Natural killer cell treated with Interleukin-12 subunit alpha and Interleukin-12 subunit beta and Interleukin-15 and Interleukin-18, amount 100 ng/mL, for 72 hours (primary cell): ENCODE data around the gene BSPRY. TPM values are rescaled to one million over a fixed set of nuclear protein-coding genes. Genes with fewer than 3 reads are reported as not detected.
"Not testable (repeated sequence)": the region's sequence is repeated elsewhere in the genome, so short reads cannot be mapped to it uniquely, and the experiment has no call there.

Experiments used
- ATAC-seq, 2 donors: fragments of 150-1000 bp; cut with Tn5 transposase in 1 of 2; sonication (Bioruptor Pico), chemical (Tn5 transposase) in 1 of 2; 2 replicates each; pipeline ENCODE4 v1.10.0; 2021
- DNase-seq: peaks from one replicate; pipeline ENCODE4 v3.0.0; 2022; ENCODE audit warnings: low spot score
- H3K27ac Mint-ChIP-seq, 2 donors: 1 replicate in 1 of 2; 2 replicates in 1 of 2; pipeline ENCODE4 v1.8.0; 2022; ENCODE audit warnings: mixed read lengths in 2 of 2, mild to moderate bottlenecking in 1 of 2, moderate library complexity in 1 of 2
- H3K27me3 Mint-ChIP-seq, 2 donors: 1 replicate in 1 of 2; 2 replicates in 1 of 2; pipeline ENCODE4 v1.8.0; 2022; ENCODE audit warnings: mixed read lengths in 2 of 2
- H3K36me3 Mint-ChIP-seq: one replicate; pipeline ENCODE4 v1.8.0; 2022; ENCODE audit warnings: mixed read lengths
- H3K4me1 Mint-ChIP-seq, 2 donors: 1 replicate in 1 of 2; 2 replicates in 1 of 2; pipeline ENCODE4 v1.8.0; 2022; ENCODE audit warnings: low read depth in 2 of 2, mixed read lengths in 2 of 2, mild to moderate bottlenecking in 1 of 2
- H3K4me3 Mint-ChIP-seq: one replicate; pipeline ENCODE4 v1.8.0; 2022; ENCODE audit warnings: mixed read lengths
- H3K9me3 Mint-ChIP-seq: 2 replicates; pipeline ENCODE4 v1.8.0; 2022; ENCODE audit warnings: mixed read lengths
- total RNA-seq, 2 donors: library from RNA; stranded (reverse); gene quantifications; one replicate each; pipeline ENCODE4 v1.2.3, GENCODE V29; 2022

BSPRY gene
- total RNA-seq, 2 donors from 2014 or later, result 2.5 to 5.0 TPM

GRCh38 chr9:113350107-113350661 lies 843 bp downstream of the BSPRY start:
- peak in 1 of 2 donors; percentile 8 for ATAC-seq
- no peaks in the 10 kb centered on the region for H3K27me3 Mint-ChIP-seq
- H3K27ac Mint-ChIP-seq, result peak overlapping the region; percentile 46 to 89
- peak overlapping the region; percentile 89 for H3K4me3 Mint-ChIP-seq
- H3K36me3 Mint-ChIP-seq, result no peaks in the 10 kb centered on the region
- DNase-seq, result no peak
- H3K9me3 Mint-ChIP-seq, result no peaks in the 10 kb centered on the region
- H3K4me1 Mint-ChIP-seq, result peaks cover 27 to 30% of the 10 kb centered on the region in 2 donors

- no peak for DNase-seq
- peak; percentile 34 to 60 for ATAC-seq
- H3K4me1 Mint-ChIP-seq, result peaks cover 27 to 29% of the 10 kb centered on the region in 2 donors
These were observed 1.6 kb downstream of the BSPRY start for GRCh38 chr9:113350937-113351336.

GRCh38 chr9:113352006-113352405 lies 2.7 kb downstream of the BSPRY start:
- no peaks in the 10 kb centered on the region for H3K36me3 Mint-ChIP-seq

More at GRCh38 chr9:113350937-113351336, 1.6 kb downstream of the BSPRY start:
- Mint-ChIP-seq H3K27me3 (no peaks in the 10 kb centered on the region), H3K9me3 (no peaks in the 10 kb centered on the region), H3K36me3 (no peaks in the 10 kb centered on the region), H3K27ac (peak overlapping the region; percentile 46 to 89), H3K4me3 (peak overlapping the region; percentile 89)

GRCh38 chr9:113352411-113352810 lies 3.1 kb downstream of the BSPRY start:
- H3K27me3 Mint-ChIP-seq, result no peaks in the 10 kb centered on the region
- no peak for DNase-seq
- H3K4me3 Mint-ChIP-seq, result no peak overlapping the region
- H3K27ac Mint-ChIP-seq, result no peak overlapping the region
- peaks cover 26 to 27% of the 10 kb centered on the region in 2 donors for H3K4me1 Mint-ChIP-seq
- no peaks in the 10 kb centered on the region for H3K36me3 Mint-ChIP-seq
- H3K9me3 Mint-ChIP-seq, result no peaks in the 10 kb centered on the region
- no peak for ATAC-seq

More at GRCh38 chr9:113352006-113352405, 2.7 kb downstream of the BSPRY start:
- H3K9me3 Mint-ChIP-seq, result no peaks in the 10 kb centered on the region
- no peak for ATAC-seq
- H3K4me1 Mint-ChIP-seq, result peaks cover 27 to 29% of the 10 kb centered on the region in 2 donors
- H3K27ac Mint-ChIP-seq, result no peak overlapping the region
- H3K4me3 Mint-ChIP-seq, result no peak overlapping the region
- no peaks in the 10 kb centered on the region for H3K27me3 Mint-ChIP-seq
- DNase-seq, result no peak

GRCh38 chr9:113355040-113355596 lies 5.8 kb downstream of the BSPRY start:
- H3K4me3 Mint-ChIP-seq, result no peak overlapping the region
- H3K27me3 Mint-ChIP-seq, result no peaks in the 10 kb centered on the region
- no peak overlapping the region for H3K27ac Mint-ChIP-seq
- DNase-seq, result no peak
- peaks cover 15 to 16% of the 10 kb centered on the region in 2 donors for H3K4me1 Mint-ChIP-seq
- no peaks in the 10 kb centered on the region for H3K9me3 Mint-ChIP-seq
- H3K36me3 Mint-ChIP-seq, result no peaks in the 10 kb centered on the region
- no peak for ATAC-seq

- Mint-ChIP-seq H3K4me3 (no peak overlapping the region), H3K9me3 (no peaks in the 10 kb centered on the region), H3K27me3 (no peaks in the 10 kb centered on the region), H3K4me1 (peaks cover 0 to 3% of the 10 kb centered on the region in 2 donors), H3K36me3 (no peaks in the 10 kb centered on the region), H3K27ac (no peak overlapping the region)
- ATAC-seq, result no peak
- DNase-seq, result no peak
These were observed 7.4 kb downstream of the BSPRY start for GRCh38 chr9:113356686-113357292.

GRCh38 chr9:113359385-113359784 lies 10.0 kb downstream of the BSPRY start:
- Mint-ChIP-seq H3K4me3 (no peak overlapping the region), H3K27me3 (no peaks in the 10 kb centered on the region), H3K4me1 (no peaks in the 10 kb centered on the region), H3K36me3 (no peaks in the 10 kb centered on the region), H3K9me3 (no peaks in the 10 kb centered on the region), H3K27ac (no peak overlapping the region)
- ATAC-seq (no peak), DNase-seq (no peak)

GRCh38 chr9:113360242-113360842 lies 11.0 kb downstream of the BSPRY start:
- no peak overlapping the region for H3K27ac Mint-ChIP-seq
- H3K27me3 Mint-ChIP-seq, result no peaks in the 10 kb centered on the region
- no peaks in the 10 kb centered on the region for H3K36me3 Mint-ChIP-seq
- no peak for DNase-seq
- no peak overlapping the region for H3K4me3 Mint-ChIP-seq
- no peaks in the 10 kb centered on the region for H3K4me1 Mint-ChIP-seq
- ATAC-seq, result no peak
- H3K9me3 Mint-ChIP-seq, result no peaks in the 10 kb centered on the region

- Mint-ChIP-seq H3K27ac (no peak overlapping the region), H3K36me3 (no peaks in the 10 kb centered on the region), H3K9me3 (no peaks in the 10 kb centered on the region), H3K4me1 (no peaks in the 10 kb centered on the region), H3K27me3 (no peaks in the 10 kb centered on the region), H3K4me3 (no peak overlapping the region)
- DNase-seq, result no peak
- ATAC-seq, result no peak
These were observed 12.1 kb downstream of the BSPRY start for GRCh38 chr9:113361304-113362018.

GRCh38 chr9:113363336-113363735 lies 14.0 kb downstream of the BSPRY start:
- no peak for DNase-seq
- Mint-ChIP-seq H3K4me3 (no peak overlapping the region), H3K36me3 (no peaks in the 10 kb centered on the region), H3K4me1 (no peaks in the 10 kb centered on the region), H3K27me3 (no peaks in the 10 kb centered on the region), H3K27ac (no peak overlapping the region), H3K9me3 (no peaks in the 10 kb centered on the region)
- no peak for ATAC-seq

GRCh38 chr9:113364951-113365350 lies 15.6 kb downstream of the BSPRY start:
- DNase-seq (no peak), ATAC-seq (no peak)
- Mint-ChIP-seq H3K36me3 (no peaks in the 10 kb centered on the region), H3K27ac (peak overlapping the region in 1 of 2 donors; percentile 5), H3K9me3 (no peaks in the 10 kb centered on the region), H3K27me3 (no peaks in the 10 kb centered on the region), H3K4me3 (no peak overlapping the region), H3K4me1 (no peaks in the 10 kb centered on the region)

- not testable (repeated sequence) for H3K9me3 Mint-ChIP-seq, H3K4me1 Mint-ChIP-seq, H3K27me3 Mint-ChIP-seq, DNase-seq, H3K4me3 Mint-ChIP-seq, H3K36me3 Mint-ChIP-seq, ATAC-seq
- H3K27ac Mint-ChIP-seq, result peak overlapping the region in 1 of 2 donors; percentile 41
These were observed 16.3 kb downstream of the BSPRY start for GRCh38 chr9:113365652-113366051.

- H3K9me3 Mint-ChIP-seq, result no peaks in the 10 kb centered on the region
- H3K4me3 Mint-ChIP-seq, result no peak overlapping the region
- no peaks in the 10 kb centered on the region for H3K36me3 Mint-ChIP-seq
- no peaks in the 10 kb centered on the region for H3K27me3 Mint-ChIP-seq
- H3K27ac Mint-ChIP-seq, result no peak overlapping the region
- ATAC-seq, result no peak
- no peak for DNase-seq
- H3K4me1 Mint-ChIP-seq, result no peaks in the 10 kb centered on the region
These were observed 19.1 kb downstream of the BSPRY start for GRCh38 chr9:113368348-113368981.
